GM23338 (cell line): ENCODE data around the gene CRYZ. TPM values are rescaled to one million over a fixed set of nuclear protein-coding genes. Genes with fewer than 3 reads are reported as not detected.
"Not testable (repeated sequence)": the region's sequence is repeated elsewhere in the genome, so short reads cannot be mapped to it uniquely, and the experiment has no call there.

Experiments used
- ATAC-seq: fragments of 200-7000 bp; cut with Tn5 transposase; 3 replicates; pipeline ENCODE4 v1.9.1; 2020
- DNase-seq: peaks from one replicate; pipeline ENCODE4 v3.0.0-alpha.2; 2015; ENCODE audit warnings: low spot score
- H2AFZ ChIP-seq: fragments of 200-600 bp; sonication (generic); 2 replicates; pipeline ENCODE4 v1.8.0; 2016; ENCODE audit warnings: antibody characterized with exemption, mild to moderate bottlenecking, moderate library complexity
- H3F3A ChIP-seq: fragments of 200-600 bp; sonication (generic); replicated peaks from 2 replicates; pipeline ENCODE4 v1.8.0; 2017; ENCODE audit warnings: antibody characterized with exemption, mixed run types, low read depth
- H3K27ac ChIP-seq: fragments of 200-600 bp; sonication (generic); 2 replicates; pipeline ENCODE4 v1.6.1; 2016; ENCODE audit warnings: low read depth
- H3K27me3 ChIP-seq: fragments of 200-600 bp; sonication (generic); 2 replicates; pipeline ENCODE4 v1.8.0; 2016; ENCODE audit warnings: mild to moderate bottlenecking, mixed run types, moderate library complexity; ENCODE audit not compliant: insufficient read depth
- H3K36me3 ChIP-seq: fragments of 200-600 bp; sonication (generic); 2 replicates; pipeline ENCODE4 v1.8.0; 2016; ENCODE audit warnings: mild to moderate bottlenecking; ENCODE audit not compliant: insufficient read depth
- H3K4me1 ChIP-seq: fragments of 200-600 bp; sonication (generic); 2 replicates; pipeline ENCODE4 v1.8.0; 2016; ENCODE audit warnings: mild to moderate bottlenecking, moderate library complexity; ENCODE audit not compliant: insufficient read depth
- H3K4me2 ChIP-seq: fragments of 200-600 bp; sonication (generic); 2 replicates; pipeline ENCODE4 v1.7.1; 2017; ENCODE audit warnings: mixed run types
- H3K4me3 ChIP-seq: fragments of 200-600 bp; sonication (generic); 2 replicates; pipeline ENCODE4 v1.6.1; 2016; ENCODE audit warnings: mixed run types
- H3K79me2 ChIP-seq: fragments of 200-600 bp; sonication (generic); replicated peaks from 2 replicates; pipeline ENCODE4 v1.8.0; 2017; ENCODE audit warnings: mild to moderate bottlenecking; ENCODE audit not compliant: insufficient read depth
- H3K9me2 ChIP-seq: fragments of 200-600 bp; sonication (generic); 2 replicates; pipeline ENCODE4 v1.8.0; 2017; ENCODE audit not compliant: insufficient read depth
- H4K20me1 ChIP-seq: fragments of 200-600 bp; sonication (generic); replicated peaks from 2 replicates; pipeline ENCODE4 v1.8.0; 2017; ENCODE audit warnings: mild to moderate bottlenecking; ENCODE audit not compliant: insufficient read depth
- H3K27ac Mint-ChIP-seq: 2 replicates; pipeline ENCODE4 v1.8.0; 2020; ENCODE audit warnings: inconsistent platforms, mild to moderate bottlenecking, moderate library complexity, mixed read lengths
- H3K27me3 Mint-ChIP-seq: 3 replicates; pipeline ENCODE4 v1.8.0; 2022; ENCODE audit warnings: low read depth, mild to moderate bottlenecking, moderate library complexity, mixed read lengths, inconsistent platforms; ENCODE audit not compliant: insufficient read depth, poor library complexity
- H3K36me3 Mint-ChIP-seq: 3 replicates; pipeline ENCODE4 v1.8.0; 2021; ENCODE audit warnings: low read depth, mild to moderate bottlenecking, inconsistent platforms, moderate library complexity, mixed read lengths
- H3K4me1 Mint-ChIP-seq: 3 replicates; pipeline ENCODE4 v1.8.0; 2020; ENCODE audit warnings: mild to moderate bottlenecking, inconsistent platforms, mixed read lengths
- H3K4me3 Mint-ChIP-seq: 3 replicates; pipeline ENCODE4 v1.8.0; 2021; ENCODE audit warnings: moderate library complexity, mild to moderate bottlenecking, inconsistent platforms, mixed read lengths
- H3K9me3 Mint-ChIP-seq: 3 replicates; pipeline ENCODE4 v1.8.0; 2020; ENCODE audit warnings: moderate library complexity, mild to moderate bottlenecking, inconsistent platforms, mixed read lengths
- CREB1 ChIP-seq: fragments of 250-450 bp; sonication (Bioruptor Pico); IDR thresholded peaks from 2 replicates; pipeline ENCODE4 v1.5.0; 2020; ENCODE audit warnings: low read depth, mild to moderate bottlenecking, moderate library complexity
- CTCF ChIP-seq, 2 experiments: fragments of 200-600 bp in 1 of 2; sonication (generic) in 1 of 2; conservative IDR thresholded peaks; 2 replicates each; pipeline versions ENCODE4 v1.5.1 to v1.6.1; 2016 to 2017; ENCODE audit warnings: antibody characterized with exemption in 2 of 2, low read depth in 2 of 2, mild to moderate bottlenecking in 2 of 2, moderate library complexity in 1 of 2
- NANOG ChIP-seq: IDR thresholded peaks from 2 replicates; pipeline ENCODE4 v1.6.1; 2016; ENCODE audit warnings: antibody characterized with exemption, borderline replicate concordance
- REST ChIP-seq: IDR thresholded peaks from one replicate; pipeline ENCODE4 v1.6.1; 2018; ENCODE audit warnings: antibody characterized with exemption; ENCODE audit not compliant: unreplicated experiment
- ZNF114 ChIP-seq: fragments of 250-450 bp; sonication (Bioruptor Pico); IDR thresholded peaks from 2 replicates; pipeline ENCODE4 v1.5.0; 2020; ENCODE audit warnings: mild to moderate bottlenecking, moderate library complexity
- ZNF331 ChIP-seq: fragments of 250-450 bp; sonication (Bioruptor Pico); IDR thresholded peaks from 2 replicates; pipeline ENCODE4 v1.5.0; 2020; ENCODE audit warnings: low read depth, mild to moderate bottlenecking, moderate library complexity
- polyA plus RNA-seq: library from polyadenylated mRNA; unstranded; fragments of >200 nt; fragmentation: Nextera tagmentation; extraction: Ambion mirVana; gene quantifications from 2 replicates; pipeline ENCODE4 v1.2.1, GENCODE V29; 2016
- total RNA-seq: library from RNA; depleted of rRNA; stranded (reverse); fragments of >200 nt; shearing (Covaris generic); gene quantifications from 2 replicates; pipeline ENCODE4 v1.2.3, GENCODE V29; 2014

CRYZ gene
- total and polyA plus RNA-seq, 2 experiments from 2014 or later = 45.7 to 57.8 TPM

- H3K9me3 Mint-ChIP-seq = peaks cover 19% of the 10 kb centered on the region
- peaks cover 5% of the 10 kb centered on the region; the same call in 2 of the 3 replicates for H3K4me1 Mint-ChIP-seq
- no peaks in the 10 kb centered on the region for H3K27me3 ChIP-seq
- no peak overlapping the region for H3K4me3 ChIP-seq
- TF ChIP-seq ZNF331 (CRISPR knock-in tag) (no peak), CTCF (conservative IDR thresholded peaks at IDR 0.05; ENCODE audit: low read depth in 2 of 2) (no peak), CREB1 (CRISPR knock-in tag) (no peak)
- peaks cover 24% of the 10 kb centered on the region for H3K79me2 ChIP-seq
- DNase-seq (no peak), ATAC-seq (no peak)
- no peak overlapping the region for H3K4me3 Mint-ChIP-seq
- no peaks in the 10 kb centered on the region for H3K9me2 ChIP-seq
- H3K36me3 ChIP-seq = peaks cover 18% of the 10 kb centered on the region
- H3F3A ChIP-seq = no peaks in the 10 kb centered on the region
- H3K27ac Mint-ChIP-seq = no peak overlapping the region
- no peaks in the 10 kb centered on the region for H4K20me1 ChIP-seq
- no peaks in the 10 kb centered on the region for H3K27me3 Mint-ChIP-seq
- H3K36me3 Mint-ChIP-seq = peaks cover 54% of the 10 kb centered on the region
- peaks cover 5% of the 10 kb centered on the region; the same call in 1 of the 2 replicates for H3K4me1 ChIP-seq
- H3K4me2 ChIP-seq = no peak overlapping the region
- no peak overlapping the region for H2AFZ ChIP-seq
- H3K27ac ChIP-seq = no peak overlapping the region
Observed at GRCh38 chr1:74737333-74737732, 4.5 kb upstream of the CRYZ start.

- Histone ChIP-seq H3K4me1 (peaks cover 23% of the 10 kb centered on the region), H2AFZ (peak overlapping the region; percentile 5; the same call in 1 of the 2 replicates), H3K4me3 (peak overlapping the region; percentile 59), H3K4me2 (peak overlapping the region; percentile 75), H4K20me1 (no peaks in the 10 kb centered on the region), H3F3A (no peaks in the 10 kb centered on the region), H3K27me3 (no peaks in the 10 kb centered on the region), H3K79me2 (peaks cover 42% of the 10 kb centered on the region), H3K36me3 (peaks cover 10% of the 10 kb centered on the region; the same call in 1 of the 2 replicates), H3K27ac (peak overlapping the region; percentile 96), H3K9me2 (no peaks in the 10 kb centered on the region)
- peak; percentile 64 for ATAC-seq
- H3K36me3 Mint-ChIP-seq = peaks cover 29% of the 10 kb centered on the region
- H3K4me3 Mint-ChIP-seq = peak overlapping the region; percentile 88
- H3K27ac Mint-ChIP-seq = peak overlapping the region; percentile 99
- peak; percentile 88 for DNase-seq
- H3K27me3 Mint-ChIP-seq = peaks cover 2% of the 10 kb centered on the region
- peaks cover 24% of the 10 kb centered on the region for H3K4me1 Mint-ChIP-seq
- peak; percentile 72 to 76 for TF ChIP-seq CTCF (conservative IDR thresholded peaks at IDR 0.05; ENCODE audit: low read depth in 2 of 2)
- TF ChIP-seq REST = no peak
- TF ChIP-seq NANOG = no peak
- no peak for TF ChIP-seq ZNF114 (CRISPR knock-in tag)
- H3K9me3 Mint-ChIP-seq = peaks cover 4% of the 10 kb centered on the region; the same call in 1 of the 3 replicates
Observed at GRCh38 chr1:74733604-74734484, 994 bp upstream of the CRYZ start.

GRCh38 chr1:74732071-74732946, 541 bp downstream of the CRYZ start:
- Mint-ChIP-seq H3K4me1 (peaks cover 24% of the 10 kb centered on the region), H3K27ac (peak overlapping the region; percentile 99), H3K36me3 (peaks cover 25% of the 10 kb centered on the region), H3K4me3 (peak overlapping the region; percentile 88)
- Histone ChIP-seq H3K27ac (peak overlapping the region; percentile 96), H3K4me3 (peak overlapping the region; percentile 59), H2AFZ (peak overlapping the region; percentile 5; the same call in 1 of the 2 replicates), H3K4me2 (peak overlapping the region; percentile 75), H3K4me1 (peaks cover 23% of the 10 kb centered on the region), H3K79me2 (peaks cover 55% of the 10 kb centered on the region)
- H3K27me3 Mint-ChIP-seq, H3K27me3 ChIP-seq, H3K9me3 Mint-ChIP-seq, H3K36me3 ChIP-seq, H4K20me1 ChIP-seq, H3F3A ChIP-seq, H3K9me2 ChIP-seq: not testable (repeated sequence)
- peak; percentile 40 for DNase-seq
- ATAC-seq = peak; percentile 53
